Raji (cell line): ENCODE data around the gene RFX3.

Experiments used
- POLR2A ChIP-seq: IDR thresholded peaks from 2 replicates; pipeline ENCODE4 v1.6.1; 2011; ENCODE audit warnings: low read depth, low read length, control low read depth; ENCODE audit not compliant: insufficient read depth

RFX3 gene

GRCh38 chr9:3330792-3331420 lies 194.9 kb downstream of the RFX3 start:
- TF ChIP-seq POLR2A = no peak

GRCh38 chr9:3329361-3329760 lies 196.4 kb downstream of the RFX3 start:
- TF ChIP-seq POLR2A = no peak

GRCh38 chr9:3323714-3324113 lies 202.1 kb downstream of the RFX3 start:
- no peak for TF ChIP-seq POLR2A

GRCh38 chr9:3321186-3321585 lies 204.6 kb downstream of the RFX3 start:
- TF ChIP-seq POLR2A = no peak

- no peak for TF ChIP-seq POLR2A
Measured at GRCh38 chr9:3308609-3309008, 217.2 kb downstream of the RFX3 start.

- no peak for TF ChIP-seq POLR2A
Measured at GRCh38 chr9:3299872-3300271, 225.9 kb downstream of the RFX3 start.

GRCh38 chr9:3296536-3296935 lies 229.3 kb downstream of the RFX3 start:
- no peak for TF ChIP-seq POLR2A

GRCh38 chr9:3292311-3292710 lies 233.5 kb downstream of the RFX3 start:
- no peak for TF ChIP-seq POLR2A

GRCh38 chr9:3290231-3290840 lies 235.5 kb downstream of the RFX3 start:
- TF ChIP-seq POLR2A = no peak

- no peak for TF ChIP-seq POLR2A
Measured at GRCh38 chr9:3288686-3289085, 237.1 kb downstream of the RFX3 start.

- no peak for TF ChIP-seq POLR2A
Measured at GRCh38 chr9:3285365-3286161, 240.2 kb downstream of the RFX3 start.

GRCh38 chr9:3282365-3282764 lies 243.4 kb downstream of the RFX3 start:
- TF ChIP-seq POLR2A = no peak

GRCh38 chr9:3281399-3281798 lies 244.4 kb downstream of the RFX3 start:
- no peak for TF ChIP-seq POLR2A

GRCh38 chr9:3277200-3277599 lies 248.6 kb downstream of the RFX3 start:
- TF ChIP-seq POLR2A = no peak

- no peak for TF ChIP-seq POLR2A
Measured at GRCh38 chr9:3271581-3271980, 254.2 kb downstream of the RFX3 start.

GRCh38 chr9:3271157-3271556 lies 254.6 kb downstream of the RFX3 start:
- no peak for TF ChIP-seq POLR2A

- TF ChIP-seq POLR2A = no peak
Measured at GRCh38 chr9:3268223-3268622, 257.6 kb downstream of the RFX3 start.

- no peak for TF ChIP-seq POLR2A
Measured at GRCh38 chr9:3263698-3264097, 262.1 kb downstream of the RFX3 start.
